AG04449 (cell line): ENCODE data around the gene MOB3A.
"Not testable (repeated sequence)": the region's sequence is repeated elsewhere in the genome, so short reads cannot be mapped to it uniquely, and the experiment has no call there.

Source experiments
- CTCF ChIA-PET: fragments of 350-600 bp; formaldehyde crosslinking; extraction: SDS; loops from one replicate; lab custom pipeline; 2021; ENCODE audit warnings: antibody characterized with exemption; lab: Yijun Ruan, JAX
- POLR2A ChIA-PET: fragments of 400-600, 350-600 bp; formaldehyde crosslinking; extraction: SDS; loops from one replicate; lab custom pipeline; 2020; ENCODE audit warnings: antibody characterized with exemption, inconsistent platforms; lab: Yijun Ruan, JAX
- DNase-seq: peaks from one replicate; pipeline ENCODE4 v3.0.0-alpha.2; 2010; ENCODE audit warnings: low read depth, low spot score
- H3K4me3 ChIP-seq: 2 replicates; pipeline ENCODE4 v1.5.1; 2011; ENCODE audit warnings: low read depth, mild to moderate bottlenecking, control low read depth, low read length
- CTCF ChIP-seq: IDR thresholded peaks from one replicate; pipeline ENCODE4 v1.5.1; 2011; ENCODE audit warnings: mild to moderate bottlenecking, moderate library complexity, low read length, control low read depth, inconsistent platforms; ENCODE audit not compliant: insufficient read depth; ENCODE audit errors: missing control alignments

MOB3A gene

DNA sequence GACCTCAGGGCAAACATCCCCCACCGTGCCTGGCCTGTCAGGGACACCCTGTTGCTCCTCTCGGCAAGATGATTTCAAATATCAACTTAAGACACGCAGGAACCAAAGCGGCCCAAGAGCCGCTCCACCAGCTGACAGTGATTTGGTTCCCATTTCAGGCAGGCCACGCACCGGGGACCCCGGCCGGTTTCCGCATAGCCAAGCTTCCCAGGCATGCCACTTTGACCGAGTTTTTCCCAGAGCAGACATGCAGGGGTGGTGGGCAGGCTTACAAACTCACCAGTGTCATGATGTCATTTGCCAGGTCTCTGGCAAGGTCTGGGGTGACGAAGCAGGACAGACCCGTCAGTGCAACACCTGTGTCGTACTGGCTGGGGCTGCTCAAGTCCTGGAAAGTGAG is 36.1 kb upstream of the MOB3A start:
- no peak for DNase-seq
- ChIA-PET CTCF (interaction anchor here (2.1 kb wide), 1 partner anchor 184 kb away, joined by 6 read pairs; no protein-coding TSS in a partner anchor), POLR2A (no interaction called here)
- H3K4me3 ChIP-seq: no peak overlapping the region
- TF ChIP-seq CTCF: no peak

GRCh38 chr19:2131012-2131975 is 35.2 kb upstream of the MOB3A start:
- H3K4me3 ChIP-seq, POLR2A ChIA-PET, DNase-seq: not testable (repeated sequence)
- CTCF ChIA-PET: interaction anchor here (1.4 to 2.1 kb wide), 2 partner anchors 185 kb away, joined by 3 to 6 read pairs; no protein-coding TSS in a partner anchor

GRCh38 chr19:2129892-2130770 is 34.0 kb upstream of the MOB3A start:
- POLR2A ChIA-PET: no interaction called here
- CTCF ChIA-PET: interaction anchor here (1.4 kb wide), 1 partner anchor 186 kb away, joined by 3 read pairs; no protein-coding TSS in a partner anchor

DNA sequence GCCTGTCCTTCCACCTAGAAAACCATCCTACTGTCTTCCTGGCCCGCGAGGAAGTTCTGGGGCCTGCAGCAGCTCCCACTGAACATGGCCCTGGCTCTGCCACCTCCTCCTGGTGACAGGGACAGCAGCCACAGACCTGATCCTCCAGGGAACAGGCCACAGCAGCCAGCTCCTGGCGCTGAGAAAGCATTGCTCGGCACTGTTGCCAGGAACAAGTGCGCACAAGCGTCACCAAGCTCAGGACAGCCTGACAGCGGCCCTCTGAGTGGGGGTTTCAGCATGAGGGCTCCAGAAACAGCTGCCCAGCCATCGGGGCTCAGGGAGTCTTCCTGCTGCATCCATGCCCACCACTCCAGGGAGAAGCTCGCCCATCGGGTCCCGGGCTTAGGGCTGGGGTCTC is 33.4 kb upstream of the MOB3A start:
- ChIA-PET CTCF (interaction anchor here (1.4 kb wide), 1 partner anchor 187 kb away, joined by 3 read pairs; no protein-coding TSS in a partner anchor), POLR2A (no interaction called here)
- DNase-seq: no peak
- no peak for TF ChIP-seq CTCF
- H3K4me3 ChIP-seq: no peak overlapping the region

More at GRCh38 chr19:2129892-2130770, 34.0 kb upstream of the MOB3A start:
- DNase-seq: no peak
- H3K4me3 ChIP-seq: no peak overlapping the region
- no peak for TF ChIP-seq CTCF

GRCh38 chr19:2129022-2129421 is 32.9 kb upstream of the MOB3A start:
- no peak overlapping the region for H3K4me3 ChIP-seq
- ChIA-PET CTCF (no interaction called here), POLR2A (no interaction called here)
- TF ChIP-seq CTCF: no peak
- DNase-seq: no peak

- CTCF ChIA-PET, DNase-seq, POLR2A ChIA-PET: not testable (repeated sequence)
These were observed 32.1 kb upstream of the MOB3A start for GRCh38 chr19:2128252-2128651.

DNA sequence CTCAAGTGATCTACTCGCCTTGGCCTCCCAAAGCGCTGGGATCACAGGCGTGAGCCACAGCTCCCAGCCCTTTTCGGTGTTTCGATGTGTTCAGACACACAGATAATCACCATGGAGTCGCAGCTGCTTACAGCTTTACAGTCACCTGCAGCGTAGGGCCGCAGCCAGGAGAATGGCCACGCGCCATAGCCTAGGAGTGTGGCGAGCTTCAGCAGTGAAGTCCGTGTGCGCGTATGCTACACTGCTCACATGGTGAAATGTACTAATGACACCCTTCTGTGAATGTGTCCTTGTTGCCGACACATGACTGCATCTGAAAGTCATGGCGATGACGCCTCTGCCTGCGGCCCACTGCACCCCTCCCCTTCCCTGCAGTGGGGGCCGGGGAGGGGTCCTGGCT is 31.6 kb upstream of the MOB3A start:
- DNase-seq: no peak
- ChIA-PET POLR2A (no interaction called here), CTCF (no interaction called here)
- TF ChIP-seq CTCF: no peak
- no peak overlapping the region for H3K4me3 ChIP-seq

More at GRCh38 chr19:2128252-2128651, 32.1 kb upstream of the MOB3A start:
- not testable (repeated sequence) for H3K4me3 ChIP-seq
